Mucosa of rectum (tissue), 2 donors: Measurements from ENCODE around the gene THUMPD3.
A peak's percentile ranks its signal among the peaks of the same experiment; 100 is the strongest.

Experiments used
- H3K27ac ChIP-seq, 2 donors: one replicate each; pipeline ENCODE4 v1.7.0; 2013; ENCODE audit warnings: inconsistent platforms in 2 of 2, low read depth in 2 of 2, low read length in 2 of 2
- H3K27me3 ChIP-seq, 2 donors: one replicate each; pipeline ENCODE4 v1.7.0; 2013; ENCODE audit warnings: low read length in 2 of 2; ENCODE audit not compliant: control insufficient read depth in 2 of 2, insufficient read depth in 2 of 2
- H3K36me3 ChIP-seq, 2 donors: one replicate each; pipeline ENCODE4 v1.7.0; 2013; ENCODE audit warnings: low read length in 2 of 2; ENCODE audit not compliant: control insufficient read depth in 2 of 2, insufficient read depth in 2 of 2
- H3K4me1 ChIP-seq, 2 donors: one replicate each; pipeline ENCODE4 v1.7.0; 2013; ENCODE audit warnings: low read length in 2 of 2, mild to moderate bottlenecking in 1 of 2; ENCODE audit not compliant: control insufficient read depth in 2 of 2, insufficient read depth in 2 of 2
- H3K4me3 ChIP-seq, 2 donors: one replicate each; pipeline ENCODE4 v1.7.0; 2013; ENCODE audit warnings: low read length in 2 of 2
- H3K9ac ChIP-seq, 2 donors: one replicate each; pipeline ENCODE4 v1.7.0; 2013; ENCODE audit warnings: low read length in 2 of 2, low read depth in 1 of 2, mild to moderate bottlenecking in 1 of 2
- H3K9me3 ChIP-seq, 2 donors: one replicate each; pipeline ENCODE4 v1.7.0; 2013; ENCODE audit warnings: low read length in 2 of 2; ENCODE audit not compliant: control insufficient read depth in 2 of 2
- donor health status: healthy.
- donor health status: Normal muscosa, but diverticular disease.

Gene THUMPD3

DNA sequence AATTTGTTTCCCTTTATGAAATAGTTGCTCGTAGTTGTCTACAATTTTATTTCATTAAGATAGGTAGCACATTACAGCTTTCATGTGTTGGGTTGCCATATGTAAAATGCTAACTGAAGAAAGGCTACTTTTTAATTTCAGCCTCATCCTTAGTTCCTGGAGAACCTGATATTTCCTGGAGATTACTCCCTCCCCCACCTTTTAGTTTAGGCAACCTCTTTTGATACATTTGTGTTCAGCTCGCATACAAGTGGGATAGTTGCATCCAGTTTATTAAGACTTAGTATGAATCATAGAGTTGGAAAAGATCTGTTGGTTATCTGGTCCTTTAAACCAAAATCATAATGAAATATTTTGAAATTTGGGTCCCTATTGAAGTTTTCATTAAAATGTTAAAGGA lies 40.6 kb downstream of the THUMPD3 start:
- Histone ChIP-seq H3K9ac (no peak overlapping the region), H3K27me3 (no peaks in the 10 kb centered on the region), H3K4me1 (peaks cover 44% of the 10 kb centered on the region in 2 donors), H3K9me3 (no peaks in the 10 kb centered on the region), H3K27ac (peak overlapping the region in 1 of 2 donors; percentile 0), H3K36me3 (no peaks in the 10 kb centered on the region), H3K4me3 (no peak overlapping the region)

DNA sequence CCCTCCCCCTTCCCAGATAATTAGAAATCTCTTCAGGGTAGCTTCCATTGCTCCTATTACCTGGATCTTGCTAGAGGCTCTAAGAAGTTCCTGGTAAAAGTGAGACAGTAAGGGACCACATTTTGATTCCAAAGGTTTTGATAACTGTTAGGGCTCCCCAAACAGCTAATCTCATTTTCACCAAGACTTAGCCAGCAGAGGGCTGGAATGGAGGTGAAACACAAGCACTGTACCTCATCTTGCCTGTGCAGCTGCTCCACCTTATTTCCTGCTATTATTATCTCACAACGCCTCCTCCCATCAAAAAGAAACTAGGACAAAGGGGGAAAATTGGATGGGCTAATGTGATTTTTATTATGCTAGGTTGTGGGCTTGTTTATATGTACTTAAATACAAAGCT lies 41.8 kb downstream of the THUMPD3 start:
- Histone ChIP-seq H3K4me1 (peaks cover 36 to 39% of the 10 kb centered on the region in 2 donors), H3K9ac (peak overlapping the region in 1 of 2 donors; percentile 10), H3K27ac (no peak overlapping the region)

DNA sequence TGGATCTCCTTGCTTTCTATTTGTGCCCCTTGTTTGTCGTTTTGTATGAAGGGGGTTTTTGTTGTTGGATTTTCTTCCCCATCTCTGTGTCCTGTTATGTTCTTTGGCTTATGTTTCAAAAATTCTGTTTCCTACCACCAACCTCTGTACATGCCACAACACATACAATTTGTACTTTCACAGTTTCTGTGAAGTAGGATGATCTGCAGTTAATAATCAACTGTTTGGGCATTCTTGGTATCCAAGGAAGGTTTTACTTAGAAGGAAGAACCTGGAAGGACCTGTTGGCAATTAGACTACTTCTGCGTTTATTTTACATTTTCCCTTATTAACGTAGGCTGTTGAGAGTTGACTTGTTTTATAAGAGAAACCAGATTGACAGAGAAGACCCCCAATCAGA lies 42.9 kb downstream of the THUMPD3 start:
- H3K27ac ChIP-seq, result no peak overlapping the region
- no peaks in the 10 kb centered on the region for H3K27me3 ChIP-seq
- no peak overlapping the region for H3K4me3 ChIP-seq
- no peaks in the 10 kb centered on the region for H3K36me3 ChIP-seq
- peaks cover 29% of the 10 kb centered on the region in 2 donors for H3K4me1 ChIP-seq
- no peak overlapping the region for H3K9ac ChIP-seq
- no peaks in the 10 kb centered on the region for H3K9me3 ChIP-seq

More for the DNA sequence above, 41.8 kb downstream of the THUMPD3 start:
- H3K36me3 ChIP-seq, result no peaks in the 10 kb centered on the region
- no peak overlapping the region for H3K4me3 ChIP-seq
- H3K9me3 ChIP-seq, result no peaks in the 10 kb centered on the region
- H3K27me3 ChIP-seq, result no peaks in the 10 kb centered on the region

GRCh38 chr3:9406856-9407626 lies 44.2 kb downstream of the THUMPD3 start:
- no peak overlapping the region for H3K4me3 ChIP-seq
- peaks cover 16 to 17% of the 10 kb centered on the region in 2 donors for H3K4me1 ChIP-seq
- H3K27ac ChIP-seq, result no peak overlapping the region
- H3K9me3 ChIP-seq, result no peaks in the 10 kb centered on the region
- H3K9ac ChIP-seq, result no peak overlapping the region
- no peaks in the 10 kb centered on the region for H3K27me3 ChIP-seq
- no peaks in the 10 kb centered on the region for H3K36me3 ChIP-seq

GRCh38 chr3:9408061-9408460 lies 45.2 kb downstream of the THUMPD3 start:
- Histone ChIP-seq H3K27ac (no peak overlapping the region), H3K36me3 (no peaks in the 10 kb centered on the region), H3K27me3 (no peaks in the 10 kb centered on the region), H3K9me3 (no peaks in the 10 kb centered on the region), H3K4me1 (peaks cover 6 to 8% of the 10 kb centered on the region in 2 donors), H3K9ac (no peak overlapping the region), H3K4me3 (no peak overlapping the region)

- peaks cover 1 to 5% of the 10 kb centered on the region in 2 donors for H3K4me1 ChIP-seq
- no peaks in the 10 kb centered on the region for H3K36me3 ChIP-seq
- no peaks in the 10 kb centered on the region for H3K9me3 ChIP-seq
- H3K27me3 ChIP-seq, result no peaks in the 10 kb centered on the region
- H3K9ac ChIP-seq, result no peak overlapping the region
- no peak overlapping the region for H3K27ac ChIP-seq
- H3K4me3 ChIP-seq, result no peak overlapping the region
These were observed 45.7 kb downstream of the THUMPD3 start for GRCh38 chr3:9408546-9408945.

DNA sequence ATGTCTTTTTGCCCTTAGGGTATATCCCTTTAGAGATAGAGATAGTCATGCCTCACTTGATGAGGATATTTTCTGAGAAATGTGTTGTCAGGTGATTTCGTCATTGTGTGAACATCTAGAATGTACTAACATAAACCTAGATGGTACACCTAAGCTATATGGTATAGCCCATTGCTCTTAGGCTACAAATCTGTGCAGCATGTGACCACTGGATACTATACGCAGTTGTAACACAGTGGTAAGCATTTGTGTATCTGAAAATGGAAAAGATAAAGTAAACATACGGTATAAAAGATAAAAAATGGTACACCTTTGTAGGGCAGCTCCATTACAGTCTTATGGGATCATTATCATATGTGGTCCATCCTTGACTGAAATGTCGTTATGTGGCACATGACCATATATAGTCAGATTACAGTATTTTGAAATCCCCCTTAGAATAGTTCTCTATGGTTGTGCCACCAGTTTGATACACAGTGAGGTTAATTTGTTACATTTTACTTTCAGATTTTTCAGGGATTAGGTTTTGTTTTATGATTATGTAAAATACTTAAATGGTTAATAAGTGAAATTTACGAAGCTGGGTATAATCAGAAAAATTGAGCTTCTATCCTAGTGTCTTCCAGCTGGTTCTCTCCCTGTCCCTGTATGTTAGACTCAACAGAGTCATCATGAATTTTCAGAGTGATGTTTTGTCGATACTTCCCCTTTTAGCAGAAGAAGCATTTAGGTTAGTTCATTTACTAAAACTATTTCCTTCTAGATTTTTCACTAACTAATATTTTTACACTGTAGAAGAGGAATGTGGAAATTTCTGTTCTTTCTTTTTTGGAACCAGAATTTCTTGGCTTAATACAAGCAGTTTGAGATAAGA lies 47.4 kb downstream of the THUMPD3 start:
- Histone ChIP-seq H3K4me3 (no peak overlapping the region), H3K9me3 (no peaks in the 10 kb centered on the region), H3K4me1 (peaks cover 0 to 3% of the 10 kb centered on the region in 2 donors), H3K27me3 (no peaks in the 10 kb centered on the region), H3K36me3 (no peaks in the 10 kb centered on the region), H3K27ac (no peak overlapping the region), H3K9ac (no peak overlapping the region)

- H3K27ac ChIP-seq, result no peak overlapping the region
These were observed 48.4 kb downstream of the THUMPD3 start for GRCh38 chr3:9411302-9411701.

DNA sequence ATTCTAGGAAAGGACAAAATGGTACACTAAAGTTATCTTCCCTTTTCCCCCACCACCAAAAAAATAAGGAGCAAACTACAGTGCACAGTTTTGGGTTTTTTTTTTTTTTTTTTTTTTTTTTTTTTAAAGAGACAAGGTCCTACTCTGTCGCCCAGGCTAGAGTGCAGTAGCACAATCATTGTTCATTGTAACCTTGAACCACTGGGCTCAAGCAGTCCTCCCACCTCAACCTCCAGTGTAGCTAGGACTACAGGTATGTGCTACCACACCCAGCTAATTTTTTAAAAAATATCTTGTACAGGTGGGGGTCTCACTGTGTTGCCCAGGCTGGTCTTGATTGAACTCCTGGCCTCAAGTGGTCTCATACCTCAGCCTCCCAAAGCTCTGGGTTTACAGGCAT lies 49.4 kb downstream of the THUMPD3 start:
- no peaks in the 10 kb centered on the region for H3K9me3 ChIP-seq
- H3K9ac ChIP-seq, result no peak overlapping the region
- H3K27me3 ChIP-seq, result no peaks in the 10 kb centered on the region
- peaks cover 0 to 8% of the 10 kb centered on the region in 2 donors for H3K36me3 ChIP-seq
- no peak overlapping the region for H3K4me3 ChIP-seq
- H3K4me1 ChIP-seq, result peaks cover 0 to 3% of the 10 kb centered on the region in 2 donors
- H3K27ac ChIP-seq, result no peak overlapping the region

More at GRCh38 chr3:9411302-9411701, 48.4 kb downstream of the THUMPD3 start:
- H3K4me3 ChIP-seq, result no peak overlapping the region
- H3K9me3 ChIP-seq, result no peaks in the 10 kb centered on the region
- peaks cover 0 to 5% of the 10 kb centered on the region in 2 donors for H3K36me3 ChIP-seq
- no peak overlapping the region for H3K9ac ChIP-seq
- peaks cover 0 to 3% of the 10 kb centered on the region in 2 donors for H3K4me1 ChIP-seq
- no peaks in the 10 kb centered on the region for H3K27me3 ChIP-seq

DNA sequence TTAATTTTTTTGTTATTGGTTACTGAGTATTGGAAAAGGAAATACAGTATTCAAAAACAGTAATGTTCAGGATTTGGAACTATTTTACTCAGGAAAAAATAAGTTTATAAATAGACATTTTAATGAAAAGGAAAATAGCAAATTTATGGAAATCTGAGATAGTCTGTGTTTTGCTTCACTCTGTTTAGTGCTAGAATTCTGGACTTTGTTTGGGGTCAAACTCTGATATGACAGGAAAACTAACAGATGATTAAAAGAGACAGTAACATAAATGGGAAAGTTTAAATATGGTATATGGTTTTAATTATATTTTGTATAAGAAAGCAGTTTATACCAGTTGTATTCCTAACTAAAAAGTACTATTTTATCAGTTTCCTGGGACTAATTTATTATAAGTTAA lies 52.0 kb downstream of the THUMPD3 start:
- H3K27me3 ChIP-seq, result no peaks in the 10 kb centered on the region
- H3K4me1 ChIP-seq, result peaks cover 0 to 3% of the 10 kb centered on the region in 2 donors
- no peaks in the 10 kb centered on the region for H3K9me3 ChIP-seq
- H3K27ac ChIP-seq, result no peak overlapping the region
- H3K9ac ChIP-seq, result no peak overlapping the region
- H3K4me3 ChIP-seq, result no peak overlapping the region
- peaks cover 0 to 8% of the 10 kb centered on the region in 2 donors for H3K36me3 ChIP-seq
